Keratinocyte (primary cell): ENCODE data around the gene TTC3. TPM values are rescaled to one million over a fixed set of nuclear protein-coding genes. Genes with fewer than 3 reads are reported as not detected.

Experiments used
- DNase-seq: peaks from one replicate; pipeline ENCODE4 v3.0.0-alpha.2; 2011; ENCODE audit warnings: low read depth, missing footprints, low spot score
- FAIRE-seq: peaks from 2 replicates; lab custom pipeline; 2011; peaks lifted over from hg19 to GRCh38; lab: Jason Lieb, UNC
- H2AFZ ChIP-seq: 2 replicates; pipeline ENCODE4 v1.6.0; 2012; ENCODE audit warnings: low read length, control low read depth, inconsistent platforms; ENCODE audit not compliant: control insufficient read depth
- H3K27ac ChIP-seq: 2 replicates; pipeline ENCODE4 v1.5.1; 2011; ENCODE audit warnings: low read length; ENCODE audit not compliant: control insufficient read depth, insufficient read depth
- H3K27me3 ChIP-seq: 3 replicates; pipeline ENCODE4 v1.6.0; 2011; ENCODE audit warnings: low read length; ENCODE audit not compliant: control insufficient read depth, insufficient read depth; ENCODE audit errors: extremely low read depth
- H3K36me3 ChIP-seq, 2 experiments: 2 replicates in 1 of 2; 3 replicates in 1 of 2; pipeline ENCODE4 v1.5.1; 2011; ENCODE audit warnings: low read length in 2 of 2, mild to moderate bottlenecking in 1 of 2; ENCODE audit not compliant: control insufficient read depth in 2 of 2, insufficient read depth in 2 of 2; ENCODE audit errors: extremely low read depth in 1 of 2
- H3K4me1 ChIP-seq: 3 replicates; pipeline ENCODE4 v1.5.1; 2011; ENCODE audit warnings: low read length; ENCODE audit not compliant: control insufficient read depth, insufficient read depth; ENCODE audit errors: extremely low read depth
- H3K4me2 ChIP-seq: 3 replicates; pipeline ENCODE4 v1.6.0; 2011; ENCODE audit warnings: low read depth, low read length; ENCODE audit not compliant: control insufficient read depth, insufficient read depth; ENCODE audit errors: extremely low read depth
- H3K4me3 ChIP-seq, 3 experiments: fragments of 200-600 bp in 1 of 3; sonication (generic) in 1 of 3; 2 replicates in 2 of 3; 3 replicates in 1 of 3; pipeline ENCODE4 v1.5.1; 2011 to 2016; ENCODE audit warnings: low read length in 3 of 3, mild to moderate bottlenecking in 3 of 3, control low read depth in 2 of 3, inconsistent platforms in 1 of 3, low read depth in 1 of 3, mixed read lengths in 1 of 3, mixed run types in 1 of 3, moderate library complexity in 1 of 3; ENCODE audit not compliant: control insufficient read depth in 2 of 3, insufficient read depth in 2 of 3; ENCODE audit errors: extremely low read depth in 1 of 3
- H3K79me2 ChIP-seq: 2 replicates; pipeline ENCODE4 v1.6.0; 2012; ENCODE audit warnings: low read length; ENCODE audit not compliant: control insufficient read depth, insufficient read depth
- H3K9ac ChIP-seq: 3 replicates; pipeline ENCODE4 v1.6.0; 2011; ENCODE audit warnings: low read length; ENCODE audit not compliant: control insufficient read depth, insufficient read depth; ENCODE audit errors: extremely low read depth
- H3K9me1 ChIP-seq: 3 replicates; pipeline ENCODE4 v1.6.0; 2011; ENCODE audit warnings: low read length; ENCODE audit not compliant: control insufficient read depth, insufficient read depth; ENCODE audit errors: extremely low read depth
- H3K9me3 ChIP-seq: 2 replicates; pipeline ENCODE4 v1.5.1; 2012; ENCODE audit warnings: low read depth, low read length; ENCODE audit not compliant: control insufficient read depth
- H4K20me1 ChIP-seq: 3 replicates; pipeline ENCODE4 v1.6.0; 2011; ENCODE audit warnings: low read length; ENCODE audit not compliant: control insufficient read depth, insufficient read depth; ENCODE audit errors: extremely low read depth
- CTCF ChIP-seq, 3 experiments: IDR thresholded peaks in 1 of 3; conservative IDR thresholded peaks in 1 of 3; optimal IDR thresholded peaks in 1 of 3; 2 replicates in 2 of 3; 3 replicates in 1 of 3; pipeline versions ENCODE3 to v1.5.1; 2011; ENCODE audit warnings: low read length in 3 of 3, mild to moderate bottlenecking in 3 of 3, moderate library complexity in 2 of 3, control low read depth in 1 of 3, inconsistent platforms in 1 of 3; ENCODE audit not compliant: insufficient read depth in 2 of 3; ENCODE audit errors: extremely low read depth in 1 of 3
- EZH2 ChIP-seq: IDR thresholded peaks from one replicate; pipeline ENCODE4 v1.6.1; 2012; ENCODE audit warnings: inconsistent platforms, mild to moderate bottlenecking, low read length, moderate library complexity
- dilution Hi-C: fragments of 300-500 bp; cut with MboI; formaldehyde crosslinking; loops from one replicate; pipeline ENCODE4 v1.7.0; 2020; ENCODE audit warnings: low sequenced_read_pairs; ENCODE audit not compliant: extremely low pct_ligation_motif_present
- polyA plus RNA-seq, 5 experiments: library from polyadenylated mRNA; depleted of rRNA in 3 of 5; stranded (reverse) in 3 of 5; stranded (forward) in 1 of 5; unstranded in 1 of 5; fragments of >200 nt; gene quantifications; 1 replicate in 1 of 5; 2 replicates in 3 of 5; 3 replicates in 1 of 5; pipeline versions ENCODE4 v1.2.1 to v1.2.3, GENCODE V29; 2011 to 2012; ENCODE audit warnings: missing spikeins in 2 of 5, low read depth in 1 of 5, low replicate concordance in 1 of 5

The TTC3 gene
- polyA plus RNA-seq, 1 donor (not counting 4 experiments of a cell fraction or from before 2014, with no cell fraction given), result 38.5 TPM

GRCh38 chr21:37204580-37204979, 131.5 kb downstream of the TTC3 start:
- Histone ChIP-seq H4K20me1 (no peaks in the 10 kb centered on the region), H3K9me3 (no peaks in the 10 kb centered on the region), H2AFZ (no peak overlapping the region), H3K9ac (no peak overlapping the region), H3K27me3 (no peaks in the 10 kb centered on the region), H3K9me1 (no peaks in the 10 kb centered on the region), H3K4me1 (peaks cover 8% of the 10 kb centered on the region), H3K4me3 (no peak overlapping the region), H3K79me2 (no peaks in the 10 kb centered on the region), H3K4me2 (no peak overlapping the region), H3K27ac (no peak overlapping the region), H3K36me3 (peaks cover 11 to 20% of the 10 kb centered on the region in 2 experiments)
- DNase-seq (no peak), FAIRE-seq (no peak)
- dilution Hi-C loops, result no loop called here
- TF ChIP-seq CTCF (optimal IDR thresholded peaks at IDR 0.05 in 1 of 3, IDR thresholded peaks at IDR 0.05 in 1 of 3, conservative IDR thresholded peaks at IDR 0.05 in 1 of 3; ENCODE audit: extremely low read depth in 1 of 3, insufficient read depth in 2 of 3, low read length in 3 of 3) (no peak), EZH2 (no peak)

GRCh38 chr21:37206496-37206895, 133.4 kb downstream of the TTC3 start:
- Histone ChIP-seq H3K9me1 (no peaks in the 10 kb centered on the region), H3K36me3 (peaks cover 2 to 6% of the 10 kb centered on the region in 2 experiments), H3K9ac (no peak overlapping the region), H3K27ac (no peak overlapping the region), H3K4me2 (no peak overlapping the region), H2AFZ (no peak overlapping the region), H3K79me2 (no peaks in the 10 kb centered on the region), H4K20me1 (no peaks in the 10 kb centered on the region), H3K9me3 (no peaks in the 10 kb centered on the region), H3K27me3 (no peaks in the 10 kb centered on the region), H3K4me3 (no peak overlapping the region), H3K4me1 (peaks cover 7% of the 10 kb centered on the region)
- dilution Hi-C loops, result no loop called here
- FAIRE-seq, result no peak
- TF ChIP-seq EZH2 (no peak), CTCF (optimal IDR thresholded peaks at IDR 0.05 in 1 of 3, IDR thresholded peaks at IDR 0.05 in 1 of 3, conservative IDR thresholded peaks at IDR 0.05 in 1 of 3; ENCODE audit: extremely low read depth in 1 of 3, insufficient read depth in 2 of 3, low read length in 3 of 3) (no peak)
- DNase-seq, result no peak
